Endothelial cell of umbilical vein (primary cell): Measurements from ENCODE around the gene TRAPPC12. TPM values are rescaled to one million over a fixed set of nuclear protein-coding genes. Genes with fewer than 3 reads are reported as not detected.
"Not testable (repeated sequence)": the region's sequence is repeated elsewhere in the genome, so short reads cannot be mapped to it uniquely, and the experiment has no call there.

Experiments used
- BruUV-seq: library from RNA; stranded (reverse); fragments of 400-500 nt; replicated peaks from 2 replicates; lab custom pipeline; 2021; lab: Mats Ljungman, UMichigan
- CTCF ChIA-PET: fragments of 300-600, 350-600 bp; sonication (Branson Sonifier 250); formaldehyde crosslinking; loops from one replicate; lab custom pipeline; 2021; ENCODE audit warnings: antibody characterized with exemption, inconsistent platforms; lab: Charles Lee
- POLR2A ChIA-PET: fragments of 300-600, 350-600 bp; sonication (Branson Sonifier 250); formaldehyde crosslinking; loops from one replicate; lab custom pipeline; 2021; ENCODE audit warnings: antibody characterized with exemption, inconsistent platforms; lab: Charles Lee
- DNase-seq: peaks from one replicate; pipeline ENCODE4 v3.0.0-alpha.2; 2011; ENCODE audit warnings: low read depth, low spot score
- FAIRE-seq: peaks from 2 replicates; lab custom pipeline; 2011; peaks lifted over from hg19 to GRCh38; lab: Jason Lieb, UNC
- H2AFZ ChIP-seq: 2 replicates; pipeline ENCODE4 v1.6.0; 2012; ENCODE audit warnings: low read depth, low read length, control low read depth, inconsistent platforms
- H3K27ac ChIP-seq: 2 replicates; pipeline ENCODE4 v1.5.1; 2011; ENCODE audit warnings: low read depth, mild to moderate bottlenecking, control low read depth, low read length, moderate library complexity; ENCODE audit not compliant: insufficient read depth
- H3K27me3 ChIP-seq, 2 experiments: 2 replicates each; pipeline versions ENCODE4 v1.6.0 to v1.6.1; 2011; ENCODE audit warnings: low read length in 2 of 2, mixed read lengths in 1 of 2; ENCODE audit not compliant: control insufficient read depth in 2 of 2, insufficient read depth in 2 of 2
- H3K36me3 ChIP-seq, 2 experiments: 2 replicates in 1 of 2; 3 replicates in 1 of 2; pipeline ENCODE4 v1.5.1; 2011; ENCODE audit warnings: low read length in 2 of 2, mild to moderate bottlenecking in 1 of 2, moderate library complexity in 1 of 2; ENCODE audit not compliant: control insufficient read depth in 2 of 2, insufficient read depth in 2 of 2; ENCODE audit errors: extremely low read depth in 1 of 2
- H3K4me1 ChIP-seq: 3 replicates; pipeline ENCODE4 v1.5.1; 2011; ENCODE audit warnings: mild to moderate bottlenecking, low read length; ENCODE audit not compliant: control insufficient read depth, insufficient read depth; ENCODE audit errors: extremely low read depth
- H3K4me2 ChIP-seq: 2 replicates; pipeline ENCODE4 v1.6.1; 2011; ENCODE audit warnings: low read length, control low read depth, mixed read lengths; ENCODE audit not compliant: insufficient read depth
- H3K4me3 ChIP-seq, 3 experiments: fragments of 200-600 bp in 1 of 3; sonication (generic), shearing (Covaris generic) in 1 of 3; replicated peaks in 1 of 3; 2 replicates each; pipeline ENCODE4 v1.5.1; 2011 to 2016; ENCODE audit warnings: control low read depth in 3 of 3, low read length in 3 of 3, mild to moderate bottlenecking in 2 of 3, inconsistent platforms in 1 of 3, low read depth in 1 of 3, moderate library complexity in 1 of 3; ENCODE audit not compliant: insufficient read depth in 1 of 3
- H3K79me2 ChIP-seq: 2 replicates; pipeline ENCODE4 v1.6.0; 2012; ENCODE audit warnings: low read length, inconsistent platforms; ENCODE audit not compliant: control insufficient read depth, insufficient read depth
- H3K9ac ChIP-seq: replicated peaks from 2 replicates; pipeline ENCODE3; 2011; ENCODE audit warnings: low read length, control low read depth; ENCODE audit not compliant: insufficient read depth; ENCODE audit errors: extremely low read depth
- H3K9me1 ChIP-seq: replicated peaks from 3 replicates; pipeline ENCODE4 v1.6.0; 2011; ENCODE audit warnings: mild to moderate bottlenecking, low read length; ENCODE audit not compliant: control insufficient read depth, insufficient read depth; ENCODE audit errors: extremely low read depth
- H3K9me3 ChIP-seq: replicated peaks from 2 replicates; pipeline ENCODE4 v1.5.1; 2012; ENCODE audit warnings: low read length, inconsistent platforms; ENCODE audit not compliant: control insufficient read depth, insufficient read depth
- H4K20me1 ChIP-seq: replicated peaks from 2 replicates; pipeline ENCODE3; 2011; ENCODE audit warnings: mild to moderate bottlenecking, low read length; ENCODE audit not compliant: control insufficient read depth, insufficient read depth; ENCODE audit errors: extremely low read depth
- CTCF ChIP-seq, 2 donors: IDR thresholded peaks; 1 replicate in 1 of 2; 2 replicates in 1 of 2; pipeline ENCODE4 v1.5.1; 2011; ENCODE audit warnings: low read length in 2 of 2, mild to moderate bottlenecking in 2 of 2, moderate library complexity in 2 of 2, control low read depth in 1 of 2, inconsistent platforms in 1 of 2, low read depth in 1 of 2; ENCODE audit not compliant: insufficient read depth in 1 of 2; ENCODE audit errors: extremely low read depth in 1 of 2
- EZH2 ChIP-seq: IDR thresholded peaks from 2 replicates; pipeline ENCODE4 v1.6.1; 2012; ENCODE audit warnings: borderline replicate concordance, low read depth, mild to moderate bottlenecking, moderate library complexity, low read length, inconsistent platforms; ENCODE audit not compliant: severe bottlenecking
- FOS ChIP-seq: IDR thresholded peaks from 2 replicates; pipeline ENCODE4 v1.6.1; 2011; ENCODE audit warnings: mild to moderate bottlenecking, low read length, moderate library complexity, borderline replicate concordance; ENCODE audit not compliant: insufficient read depth
- GATA2 ChIP-seq: IDR thresholded peaks from 2 replicates; pipeline ENCODE4 v1.7.0; 2011; ENCODE audit warnings: low read depth, mild to moderate bottlenecking, moderate library complexity, mixed read lengths, low read length; ENCODE audit not compliant: insufficient read length, insufficient read depth
- JUN ChIP-seq: IDR thresholded peaks from 2 replicates; pipeline ENCODE4 v1.6.1; 2011; ENCODE audit warnings: borderline replicate concordance, low read depth; ENCODE audit not compliant: insufficient read length, insufficient read depth
- MYC ChIP-seq: IDR thresholded peaks from one replicate; pipeline ENCODE4 v1.6.1; 2011; ENCODE audit warnings: mild to moderate bottlenecking, low read depth, low read length
- POLR2A ChIP-seq: IDR thresholded peaks from 2 replicates; pipeline ENCODE4 v1.6.1; 2012; ENCODE audit warnings: low read depth, mild to moderate bottlenecking, control low read depth, low read length
- POLR2AphosphoS5 ChIP-seq: IDR thresholded peaks from 2 replicates; pipeline ENCODE4 v1.6.1; 2012; ENCODE audit warnings: low read depth, mild to moderate bottlenecking, control low read depth, low read length, moderate library complexity; ENCODE audit not compliant: insufficient read depth
- dilution Hi-C: fragments of 300-500 bp; cut with MboI; formaldehyde crosslinking; loops from one replicate; pipeline ENCODE4 v1.15.0; 2019; ENCODE audit warnings: low sequenced_read_pairs; ENCODE audit not compliant: extremely low pct_ligation_motif_present
- intact Hi-C: fragments of 100-400 bp; cut with micrococcal nuclease; formaldehyde crosslinking; loops from one replicate; pipeline ENCODE4 v1.10.0; 2022
- polyA plus RNA-seq, 4 experiments: library from polyadenylated mRNA; depleted of rRNA in 3 of 4; stranded (reverse) in 3 of 4; unstranded in 1 of 4; fragments of >200 nt; gene quantifications; 2 replicates each; pipeline versions ENCODE4 v1.2.1 to v1.2.3, GENCODE V29; 2011 to 2012; ENCODE audit warnings: missing spikeins in 1 of 4
- total RNA-seq: library from RNA; stranded (reverse); gene quantifications from 2 replicates; pipeline ENCODE4 v1.2.3, GENCODE V29; 2021
- TF ChIP-seq, protein P1 (sequence below): IDR thresholded peaks from 2 replicates; pipeline ENCODE4 v1.6.1; 2011; ENCODE audit not compliant: insufficient read depth, insufficient read length

Gene TRAPPC12
- total and polyA plus RNA-seq, 2 donors (not counting 3 experiments of a cell fraction or from before 2014, with no cell fraction given) = 47.5 to 81.5 TPM

GRCh38 chr2:3368261-3368722, 11.2 kb upstream of the TRAPPC12 start:
- TF ChIP-seq EZH2 = no peak
- TF ChIP-seq, protein P1, sequence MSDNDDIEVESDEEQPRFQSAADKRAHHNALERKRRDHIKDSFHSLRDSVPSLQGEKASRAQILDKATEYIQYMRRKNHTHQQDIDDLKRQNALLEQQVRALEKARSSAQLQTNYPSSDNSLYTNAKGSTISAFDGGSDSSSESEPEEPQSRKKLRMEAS = no peak
- no peak for TF ChIP-seq POLR2AphosphoS5
- TF ChIP-seq FOS = no peak
- TF ChIP-seq MYC = no peak
- TF ChIP-seq JUN = no peak
- no peak for TF ChIP-seq POLR2A
- TF ChIP-seq GATA2 = no peak
- no peak for TF ChIP-seq CTCF (IDR thresholded peaks at IDR 0.05; ENCODE audit: extremely low read depth in 1 of 2, insufficient read depth in 1 of 2, low read depth in 1 of 2, low read length in 2 of 2)
- Histone ChIP-seq H3K27me3 (no peaks in the 10 kb centered on the region), H3K9me3 (no peaks in the 10 kb centered on the region), H4K20me1 (no peaks in the 10 kb centered on the region), H3K79me2 (peaks cover 22% of the 10 kb centered on the region), H3K4me2 (no peak overlapping the region), H3K27ac (no peak overlapping the region), H3K36me3 (no peaks in the 10 kb centered on the region), H3K9ac (no peak overlapping the region), H3K9me1 (no peaks in the 10 kb centered on the region), H3K4me3 (no peak overlapping the region), H3K4me1 (peaks cover 3% of the 10 kb centered on the region), H2AFZ (no peak overlapping the region)
- DNase-seq = no peak
- dilution Hi-C loops (no loop called here), intact Hi-C loops (no loop called here)
- CTCF ChIA-PET = no interaction called here
- no peak for FAIRE-seq
- BruUV-seq = no TSS peak
- POLR2A ChIA-PET = no interaction called here

- DNase-seq, intact Hi-C loops, H3K36me3 ChIP-seq, H3K4me2 ChIP-seq, H3K27ac ChIP-seq, H2AFZ ChIP-seq, H3K9me3 ChIP-seq, CTCF ChIA-PET, BruUV-seq, FAIRE-seq, H4K20me1 ChIP-seq, dilution Hi-C loops, H3K27me3 ChIP-seq, POLR2A ChIA-PET, H3K4me3 ChIP-seq, H3K4me1 ChIP-seq, H3K9me1 ChIP-seq, H3K9ac ChIP-seq: not testable (repeated sequence)
- H3K79me2 ChIP-seq = peaks cover 13% of the 10 kb centered on the region
Observed at GRCh38 chr2:3369340-3370181, 9.9 kb upstream of the TRAPPC12 start.
